Panc1 (cell line): Measurements from ENCODE around the gene ALK. TPM values are rescaled to one million over a fixed set of nuclear protein-coding genes. Genes with fewer than 3 reads are reported as not detected.

ENCODE experiments used
- ATAC-seq: fragments of 200-7000 bp; cut with Tn5 transposase; 2 replicates; pipeline ENCODE4 v1.9.1; 2020; ENCODE audit warnings: mild to moderate bottlenecking, moderate library complexity
- BruUV-seq: library from RNA; stranded (reverse); fragments of 400-500 nt; replicated peaks from 2 replicates; lab custom pipeline; 2021; lab: Mats Ljungman, UMichigan
- CTCF ChIA-PET: fragments of 300-600 bp; sonication (Branson Sonifier 250); formaldehyde crosslinking; loops from one replicate; lab custom pipeline; 2022; ENCODE audit warnings: antibody characterized with exemption; lab: Charles Lee
- POLR2A ChIA-PET: fragments of 300-600 bp; sonication (Branson Sonifier 250); formaldehyde crosslinking; loops from one replicate; lab custom pipeline; 2022; ENCODE audit warnings: antibody characterized with exemption; lab: Charles Lee
- DNase-seq: peaks from one replicate; pipeline ENCODE4 v3.0.0-alpha.2; 2010; ENCODE audit warnings: low read depth, low spot score
- H3K27ac ChIP-seq: 2 replicates; pipeline ENCODE4 v1.5.1; 2011; ENCODE audit warnings: mild to moderate bottlenecking, low read length, inconsistent platforms
- H3K27me3 ChIP-seq: fragments of 200-500 bp; sonication (Bioruptor generic); 2 replicates; pipeline ENCODE4 v1.6.0; 2014; ENCODE audit warnings: low read length, inconsistent platforms; ENCODE audit not compliant: control insufficient read depth, insufficient read depth
- H3K36me3 ChIP-seq: fragments of 200-500 bp; sonication (Bioruptor generic); 2 replicates; pipeline ENCODE4 v1.5.1; 2014; ENCODE audit warnings: inconsistent platforms, mild to moderate bottlenecking, low read length, moderate library complexity; ENCODE audit not compliant: control insufficient read depth, insufficient read depth
- H3K4me1 ChIP-seq: 2 replicates; pipeline ENCODE4 v1.5.1; 2011; ENCODE audit warnings: inconsistent platforms, mild to moderate bottlenecking, low read length, moderate library complexity; ENCODE audit not compliant: control insufficient read depth, insufficient read depth
- H3K4me3 ChIP-seq, 2 experiments: 2 replicates each; pipeline ENCODE4 v1.5.1; 2011 to 2012; ENCODE audit warnings: low read depth in 2 of 2, low read length in 2 of 2, mild to moderate bottlenecking in 2 of 2, inconsistent platforms in 1 of 2, moderate library complexity in 1 of 2
- H3K9me3 ChIP-seq: fragments of 200-500 bp; sonication (Bioruptor generic); 2 replicates; pipeline ENCODE4 v1.5.1; 2014; ENCODE audit warnings: low read depth, mild to moderate bottlenecking, inconsistent platforms, low read length, moderate library complexity; ENCODE audit not compliant: control insufficient read depth, insufficient read depth
- POLR2AphosphoS5 ChIP-seq: IDR thresholded peaks from 2 replicates; pipeline ENCODE4 v1.6.1; 2012; ENCODE audit warnings: mild to moderate bottlenecking, low read depth, low read length, moderate library complexity
- SIN3A ChIP-seq: IDR thresholded peaks from 2 replicates; pipeline ENCODE4 v1.6.1; 2012; ENCODE audit warnings: low read depth, mild to moderate bottlenecking, low read length, moderate library complexity, borderline replicate concordance; ENCODE audit not compliant: insufficient read depth
- TCF7L2 ChIP-seq: IDR thresholded peaks from 2 replicates; pipeline ENCODE4 v1.6.1; 2011; ENCODE audit warnings: mild to moderate bottlenecking, low read depth, low read length, inconsistent platforms
- in situ Hi-C: cut with HindIII; loops from 2 replicates; pipeline ENCODE4 v1.10.0; 2016; ENCODE audit warnings: low sequenced_read_pairs, low pct_unique_long_range_greater_than_20kb
- intact Hi-C: fragments of 100-400 bp; cut with micrococcal nuclease; formaldehyde crosslinking; loops from one replicate; pipeline ENCODE4 v1.10.0; 2022; ENCODE audit not compliant: unreplicated experiment
- total RNA-seq: library from RNA; stranded (reverse); gene quantifications from one replicate; pipeline ENCODE4 v1.2.1, GENCODE V29; 2021; ENCODE audit not compliant: unreplicated experiment
- TF ChIP-seq, protein P1 (sequence below), 2 experiments: IDR thresholded peaks; 2 replicates each; pipeline ENCODE4 v1.6.1; 2011 to 2012; ENCODE audit warnings: low read depth in 2 of 2, control low read depth in 1 of 2, low read length in 1 of 2, mild to moderate bottlenecking in 1 of 2, moderate library complexity in 1 of 2; ENCODE audit not compliant: insufficient read depth in 1 of 2
- TF ChIP-seq, protein P2 (sequence below): fragments of 450-650 bp; IDR thresholded peaks from 2 replicates; pipeline ENCODE4 v1.5.1; 2017; ENCODE audit warnings: mild to moderate bottlenecking

ALK gene
- total RNA-seq, 1 experiment from 2014 or later = not detected

- ATAC-seq (no peak), DNase-seq (no peak)
- TF ChIP-seq POLR2AphosphoS5 (no peak), TCF7L2 (no peak), SIN3A (no peak)
- TF ChIP-seq, protein P1, sequence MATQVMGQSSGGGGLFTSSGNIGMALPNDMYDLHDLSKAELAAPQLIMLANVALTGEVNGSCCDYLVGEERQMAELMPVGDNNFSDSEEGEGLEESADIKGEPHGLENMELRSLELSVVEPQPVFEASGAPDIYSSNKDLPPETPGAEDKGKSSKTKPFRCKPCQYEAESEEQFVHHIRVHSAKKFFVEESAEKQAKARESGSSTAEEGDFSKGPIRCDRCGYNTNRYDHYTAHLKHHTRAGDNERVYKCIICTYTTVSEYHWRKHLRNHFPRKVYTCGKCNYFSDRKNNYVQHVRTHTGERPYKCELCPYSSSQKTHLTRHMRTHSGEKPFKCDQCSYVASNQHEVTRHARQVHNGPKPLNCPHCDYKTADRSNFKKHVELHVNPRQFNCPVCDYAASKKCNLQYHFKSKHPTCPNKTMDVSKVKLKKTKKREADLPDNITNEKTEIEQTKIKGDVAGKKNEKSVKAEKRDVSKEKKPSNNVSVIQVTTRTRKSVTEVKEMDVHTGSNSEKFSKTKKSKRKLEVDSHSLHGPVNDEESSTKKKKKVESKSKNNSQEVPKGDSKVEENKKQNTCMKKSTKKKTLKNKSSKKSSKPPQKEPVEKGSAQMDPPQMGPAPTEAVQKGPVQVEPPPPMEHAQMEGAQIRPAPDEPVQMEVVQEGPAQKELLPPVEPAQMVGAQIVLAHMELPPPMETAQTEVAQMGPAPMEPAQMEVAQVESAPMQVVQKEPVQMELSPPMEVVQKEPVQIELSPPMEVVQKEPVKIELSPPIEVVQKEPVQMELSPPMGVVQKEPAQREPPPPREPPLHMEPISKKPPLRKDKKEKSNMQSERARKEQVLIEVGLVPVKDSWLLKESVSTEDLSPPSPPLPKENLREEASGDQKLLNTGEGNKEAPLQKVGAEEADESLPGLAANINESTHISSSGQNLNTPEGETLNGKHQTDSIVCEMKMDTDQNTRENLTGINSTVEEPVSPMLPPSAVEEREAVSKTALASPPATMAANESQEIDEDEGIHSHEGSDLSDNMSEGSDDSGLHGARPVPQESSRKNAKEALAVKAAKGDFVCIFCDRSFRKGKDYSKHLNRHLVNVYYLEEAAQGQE (IDR thresholded peaks at IDR 0.05; ENCODE audit: insufficient read depth in 1 of 2, low read depth in 2 of 2, low read length in 1 of 2) = no peak
- TF ChIP-seq, protein P2, sequence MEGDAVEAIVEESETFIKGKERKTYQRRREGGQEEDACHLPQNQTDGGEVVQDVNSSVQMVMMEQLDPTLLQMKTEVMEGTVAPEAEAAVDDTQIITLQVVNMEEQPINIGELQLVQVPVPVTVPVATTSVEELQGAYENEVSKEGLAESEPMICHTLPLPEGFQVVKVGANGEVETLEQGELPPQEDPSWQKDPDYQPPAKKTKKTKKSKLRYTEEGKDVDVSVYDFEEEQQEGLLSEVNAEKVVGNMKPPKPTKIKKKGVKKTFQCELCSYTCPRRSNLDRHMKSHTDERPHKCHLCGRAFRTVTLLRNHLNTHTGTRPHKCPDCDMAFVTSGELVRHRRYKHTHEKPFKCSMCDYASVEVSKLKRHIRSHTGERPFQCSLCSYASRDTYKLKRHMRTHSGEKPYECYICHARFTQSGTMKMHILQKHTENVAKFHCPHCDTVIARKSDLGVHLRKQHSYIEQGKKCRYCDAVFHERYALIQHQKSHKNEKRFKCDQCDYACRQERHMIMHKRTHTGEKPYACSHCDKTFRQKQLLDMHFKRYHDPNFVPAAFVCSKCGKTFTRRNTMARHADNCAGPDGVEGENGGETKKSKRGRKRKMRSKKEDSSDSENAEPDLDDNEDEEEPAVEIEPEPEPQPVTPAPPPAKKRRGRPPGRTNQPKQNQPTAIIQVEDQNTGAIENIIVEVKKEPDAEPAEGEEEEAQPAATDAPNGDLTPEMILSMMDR = no peak
- ChIA-PET POLR2A (no interaction called here), CTCF (no interaction called here)
- no peak overlapping the region for H3K27ac ChIP-seq
- H3K9me3 ChIP-seq = no peaks in the 10 kb centered on the region
- no TSS peak for BruUV-seq
- H3K27me3 ChIP-seq = no peaks in the 10 kb centered on the region
- in situ Hi-C loops (no loop called here), intact Hi-C loops (no loop called here)
- H3K4me1 ChIP-seq = no peaks in the 10 kb centered on the region
- no peaks in the 10 kb centered on the region for H3K36me3 ChIP-seq
- no peak overlapping the region for H3K4me3 ChIP-seq
Observed at GRCh38 chr2:29765721-29766120, 155.7 kb downstream of the ALK start.

DNA sequence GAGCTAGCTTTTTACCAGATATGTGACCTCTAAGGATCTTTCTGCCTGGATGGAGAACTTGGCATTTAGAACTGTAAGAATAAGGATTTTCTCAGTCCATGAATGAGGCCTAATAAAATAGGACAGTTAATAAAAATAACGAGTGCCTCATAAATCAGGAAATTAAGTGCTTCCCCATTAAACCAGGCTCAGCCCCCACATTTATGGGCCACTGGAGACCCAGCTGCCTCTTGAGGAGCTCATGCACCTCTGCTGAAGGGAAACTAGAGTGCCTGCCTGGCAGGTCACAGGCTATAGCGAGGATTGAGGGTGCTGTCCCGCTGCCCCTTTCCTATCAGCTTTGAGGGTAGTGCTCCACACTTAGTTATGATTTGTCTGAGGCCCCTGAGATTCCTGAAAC is 158.0 kb downstream of the ALK start:
- intact Hi-C loops = no loop called here
- DNase-seq = no peak
- H3K27ac ChIP-seq = no peak overlapping the region
- TF ChIP-seq, protein P2 = no peak
- TF ChIP-seq TCF7L2 = no peak
- no peak for TF ChIP-seq SIN3A
- TF ChIP-seq POLR2AphosphoS5 = no peak
- TF ChIP-seq, protein P1 (IDR thresholded peaks at IDR 0.05; ENCODE audit: insufficient read depth in 1 of 2, low read depth in 2 of 2, low read length in 1 of 2) = no peak
- in situ Hi-C loops = no loop called here
- H3K36me3 ChIP-seq = no peaks in the 10 kb centered on the region
- BruUV-seq = no TSS peak
- H3K9me3 ChIP-seq = no peaks in the 10 kb centered on the region
- CTCF ChIA-PET = no interaction called here
- H3K4me3 ChIP-seq = no peak overlapping the region
- ATAC-seq = no peak
- no peaks in the 10 kb centered on the region for H3K27me3 ChIP-seq
- POLR2A ChIA-PET = no interaction called here
- no peaks in the 10 kb centered on the region for H3K4me1 ChIP-seq
